T-helper 1 cell treated with Interleukin-12 subunit alpha and Interleukin-12 subunit beta and Interleukin-4 antibody, amounts not matched to agents 30 μg/mL and 1 μg/mL, for 36 hours (primary cell): Measurements from ENCODE around the gene PROCA1.

ENCODE experiments used
- H3K27ac Mint-ChIP-seq: one replicate; pipeline ENCODE4 v1.8.0; 2021; ENCODE audit warnings: mild to moderate bottlenecking, mixed read lengths
- H3K27me3 Mint-ChIP-seq: one replicate; pipeline ENCODE4 v1.8.0; 2021; ENCODE audit warnings: low read depth, mixed read lengths
- H3K36me3 Mint-ChIP-seq: one replicate; pipeline ENCODE4 v1.8.0; 2021; ENCODE audit warnings: low read depth, mixed read lengths
- H3K4me1 Mint-ChIP-seq: one replicate; pipeline ENCODE4 v1.8.0; 2021; ENCODE audit warnings: low read depth, mixed read lengths
- H3K4me3 Mint-ChIP-seq: one replicate; pipeline ENCODE4 v1.8.0; 2021; ENCODE audit warnings: mild to moderate bottlenecking, moderate library complexity, mixed read lengths
- H3K9me3 Mint-ChIP-seq: one replicate; pipeline ENCODE4 v1.8.0; 2021; ENCODE audit warnings: mixed read lengths

Gene PROCA1

DNA sequence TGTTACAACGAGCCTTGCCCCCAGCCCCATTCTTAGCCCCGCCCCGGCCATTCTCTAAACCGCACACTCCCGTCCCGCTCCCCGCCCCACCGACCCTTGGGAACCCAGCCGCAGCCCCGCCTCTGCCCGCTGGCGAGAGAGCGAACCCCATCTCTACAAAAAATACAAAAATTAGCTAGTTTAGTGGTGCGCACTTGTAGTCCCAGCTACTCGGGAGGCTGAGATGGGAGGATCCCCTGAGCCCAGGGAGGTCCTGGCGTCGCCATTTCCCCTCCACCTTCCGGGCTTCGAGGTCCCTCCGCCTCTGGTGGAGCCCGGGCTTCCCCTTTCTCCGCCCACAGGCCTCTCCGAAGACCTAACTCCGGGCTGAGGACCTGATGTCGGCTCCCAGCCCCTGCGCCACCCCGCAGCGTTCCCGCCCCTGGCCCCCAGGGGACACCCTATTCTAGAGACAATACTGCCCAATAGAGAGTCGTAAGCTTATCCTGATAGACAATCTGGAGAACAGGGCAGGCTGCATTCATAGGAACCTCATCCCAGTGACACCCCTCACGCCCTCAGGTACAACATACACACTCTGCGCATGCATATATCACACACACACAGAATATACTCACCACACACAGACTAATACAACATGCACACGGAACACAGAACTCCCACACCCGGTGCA, 480 bp upstream of the PROCA1 start:
- H3K4me3 Mint-ChIP-seq = peak overlapping the region; percentile 88
- H3K27me3 Mint-ChIP-seq = peaks cover 23% of the 10 kb centered on the region
- H3K27ac Mint-ChIP-seq = peak overlapping the region; percentile 96
- peaks cover 20% of the 10 kb centered on the region for H3K4me1 Mint-ChIP-seq
- no peaks in the 10 kb centered on the region for H3K9me3 Mint-ChIP-seq
- peaks cover 5% of the 10 kb centered on the region for H3K36me3 Mint-ChIP-seq

DNA sequence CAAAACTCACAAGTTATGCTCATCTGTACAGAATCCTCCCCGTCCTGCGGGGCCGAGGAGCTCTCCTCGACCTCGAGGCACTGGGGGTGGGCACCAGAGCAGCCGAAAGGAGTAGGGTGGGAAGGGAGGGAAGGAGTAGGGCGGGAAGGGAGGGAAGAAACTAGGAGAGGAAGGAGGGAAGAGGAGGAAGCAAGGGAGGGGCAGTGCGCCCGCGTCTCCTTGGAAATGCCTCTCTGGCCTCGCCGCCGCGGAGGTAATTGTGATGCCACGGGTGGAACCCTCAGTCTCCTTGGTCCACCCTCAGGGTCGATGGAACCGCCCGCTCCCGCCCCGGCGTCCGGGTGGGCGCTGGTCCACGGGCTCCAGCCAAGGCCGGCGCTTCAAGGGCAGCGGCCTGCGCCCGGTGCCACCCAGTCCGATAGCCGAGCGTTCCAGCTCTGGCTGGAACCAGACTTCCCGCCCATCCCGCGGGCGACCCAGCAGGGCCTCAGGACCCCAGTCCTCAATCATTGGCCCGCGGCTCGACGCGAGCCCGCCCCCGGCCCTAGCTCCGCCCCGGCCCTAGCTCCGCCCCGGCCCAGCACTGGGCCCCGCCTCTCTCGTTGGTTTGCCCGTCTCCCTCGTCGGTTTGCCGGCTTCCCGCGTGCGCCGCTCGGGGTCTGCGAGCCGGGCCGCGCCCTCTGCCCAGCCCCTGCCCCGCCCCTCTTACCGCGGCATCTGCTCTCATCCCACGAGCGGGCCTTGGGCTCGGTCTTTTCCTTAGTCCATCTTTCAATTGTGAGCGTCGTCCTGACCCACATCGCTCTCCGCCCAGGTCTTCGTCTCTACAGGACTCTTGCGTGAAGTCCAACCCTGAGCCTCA, 596 bp downstream of the PROCA1 start:
- Mint-ChIP-seq H3K27me3 (peaks cover 18% of the 10 kb centered on the region), H3K4me1 (peaks cover 22% of the 10 kb centered on the region), H3K4me3 (peak overlapping the region; percentile 88), H3K27ac (peak overlapping the region; percentile 96), H3K36me3 (peaks cover 6% of the 10 kb centered on the region), H3K9me3 (no peaks in the 10 kb centered on the region)

DNA sequence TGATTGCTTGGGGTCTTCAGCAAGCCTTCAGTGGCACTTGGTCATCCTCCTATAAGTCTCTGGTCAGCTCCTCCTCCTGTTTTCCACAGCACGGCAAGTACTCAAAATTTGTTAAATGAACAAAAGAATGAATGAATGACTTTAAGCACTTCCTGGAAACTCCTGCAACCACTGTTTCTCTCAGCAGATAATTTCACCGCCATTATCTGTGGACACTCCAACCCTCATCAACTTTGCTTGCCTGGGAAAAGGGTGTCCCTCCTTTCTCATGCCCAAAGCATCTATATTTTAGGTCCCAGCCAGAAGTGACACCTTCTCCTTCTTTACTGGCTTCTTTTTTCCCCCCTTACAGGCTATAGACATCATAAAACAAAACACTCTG, 4.4 kb downstream of the PROCA1 start:
- Mint-ChIP-seq H3K27me3 (no peaks in the 10 kb centered on the region), H3K4me1 (peaks cover 18% of the 10 kb centered on the region), H3K4me3 (no peak overlapping the region), H3K27ac (peak overlapping the region; percentile 44), H3K36me3 (peaks cover 17% of the 10 kb centered on the region), H3K9me3 (no peaks in the 10 kb centered on the region)

DNA sequence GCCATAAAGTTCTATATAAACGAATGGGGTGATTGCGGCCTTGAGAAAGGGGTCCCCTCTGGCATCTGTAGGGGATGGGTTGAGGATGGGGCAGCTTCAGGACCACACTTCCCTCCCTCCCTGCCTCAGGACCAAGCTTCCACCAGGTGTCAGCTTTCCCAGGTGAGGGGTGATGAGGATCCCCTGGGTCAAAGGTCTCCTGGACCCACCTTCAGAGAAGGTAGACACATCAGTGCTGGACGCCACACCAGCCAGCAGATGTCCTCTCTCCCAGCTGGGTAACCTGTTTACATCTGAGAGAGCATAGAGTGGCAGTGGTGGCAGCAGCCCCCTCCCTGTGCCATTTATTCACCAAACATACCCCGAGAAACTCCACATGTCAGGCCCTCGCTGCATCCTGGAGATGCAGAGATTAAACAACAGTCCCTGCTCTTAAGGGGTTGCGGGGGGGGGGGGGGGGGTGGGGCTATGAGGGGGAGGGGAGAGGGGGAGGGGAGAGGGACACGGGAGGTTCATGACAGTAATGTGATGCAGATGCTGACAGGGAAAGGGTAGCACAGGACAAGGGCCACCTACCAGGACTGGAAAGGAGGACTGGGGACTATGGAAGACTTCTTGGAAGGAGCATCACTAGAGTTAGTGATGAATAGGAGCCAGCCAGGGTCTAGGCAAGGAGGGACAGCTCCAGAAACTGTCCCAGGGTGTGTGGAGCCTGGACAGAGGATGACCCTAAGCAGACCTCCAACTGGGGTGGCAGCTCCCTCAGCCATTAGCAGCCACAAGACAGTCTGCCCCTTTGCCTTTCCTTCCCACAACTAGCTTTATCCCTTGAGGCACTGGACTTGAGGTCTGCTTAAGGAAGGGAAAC, 5.0 kb downstream of the PROCA1 start:
- Mint-ChIP-seq H3K9me3 (no peaks in the 10 kb centered on the region), H3K36me3 (peaks cover 17% of the 10 kb centered on the region), H3K4me1 (peaks cover 15% of the 10 kb centered on the region), H3K27me3 (no peaks in the 10 kb centered on the region), H3K27ac (no peak overlapping the region), H3K4me3 (no peak overlapping the region)

DNA sequence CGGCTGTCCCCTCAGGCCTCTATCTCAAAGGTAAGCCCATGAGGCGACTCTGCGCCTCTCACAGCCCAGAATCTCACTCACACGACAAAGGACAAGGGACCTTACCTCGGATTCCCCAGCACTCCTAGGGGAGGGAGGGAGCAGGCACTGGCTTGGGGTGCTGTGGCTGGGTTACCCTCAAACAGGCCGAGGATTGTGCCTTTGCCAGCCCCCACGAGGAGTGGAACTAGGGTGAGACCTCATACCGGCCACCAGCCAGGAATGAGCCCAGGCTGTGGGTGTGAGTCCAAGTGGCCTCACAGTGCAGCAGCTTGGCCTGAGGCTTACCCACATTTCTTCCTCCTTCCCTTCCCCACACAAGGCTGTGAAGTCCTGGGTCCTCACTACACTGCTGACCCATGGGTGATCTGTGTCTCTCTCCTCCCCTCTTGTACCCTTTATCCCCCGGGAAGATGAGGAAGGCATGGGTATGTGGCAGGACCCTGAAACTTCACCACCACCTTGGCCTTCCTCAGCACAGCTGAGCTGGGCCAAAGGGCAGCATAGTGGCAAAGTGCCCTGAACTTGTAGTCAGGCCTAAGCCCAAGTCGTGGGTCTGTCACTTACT, 5.9 kb downstream of the PROCA1 start:
- Mint-ChIP-seq H3K27me3 (no peaks in the 10 kb centered on the region), H3K36me3 (peaks cover 19% of the 10 kb centered on the region), H3K4me3 (no peak overlapping the region), H3K27ac (no peak overlapping the region), H3K9me3 (no peaks in the 10 kb centered on the region), H3K4me1 (peaks cover 13% of the 10 kb centered on the region)

DNA sequence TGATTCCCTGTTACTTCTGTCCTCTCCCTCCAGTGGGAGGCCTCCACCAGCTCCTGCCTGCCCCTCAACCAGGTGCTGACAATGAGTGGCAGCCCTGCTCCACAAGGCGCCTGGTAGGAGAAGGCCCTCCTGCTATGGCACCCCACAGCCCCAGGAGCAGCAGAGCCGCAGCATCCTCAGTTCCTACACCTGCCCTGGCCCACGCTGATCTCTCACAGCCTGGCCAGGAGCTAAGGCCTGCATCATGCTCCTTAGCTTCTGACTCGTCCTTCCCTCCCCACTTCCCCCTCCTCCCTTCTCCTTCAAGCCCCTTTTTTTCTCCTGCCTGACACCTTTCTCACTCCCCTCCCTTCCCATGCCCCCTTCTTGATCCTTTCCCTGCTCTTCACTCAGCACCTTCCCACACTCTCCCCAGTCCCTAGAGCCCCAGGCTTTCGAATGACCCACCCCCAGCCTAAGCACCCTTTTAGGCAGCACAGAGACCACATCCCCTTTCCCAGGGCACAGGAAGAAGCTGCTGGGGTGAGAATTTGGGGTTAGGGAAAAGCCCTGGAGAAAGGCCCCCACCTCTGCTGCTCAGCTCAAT, 6.5 kb downstream of the PROCA1 start:
- H3K4me1 Mint-ChIP-seq = peaks cover 10% of the 10 kb centered on the region
- no peaks in the 10 kb centered on the region for H3K9me3 Mint-ChIP-seq
- H3K4me3 Mint-ChIP-seq = no peak overlapping the region
- no peaks in the 10 kb centered on the region for H3K27me3 Mint-ChIP-seq
- no peak overlapping the region for H3K27ac Mint-ChIP-seq
- H3K36me3 Mint-ChIP-seq = peaks cover 24% of the 10 kb centered on the region

DNA sequence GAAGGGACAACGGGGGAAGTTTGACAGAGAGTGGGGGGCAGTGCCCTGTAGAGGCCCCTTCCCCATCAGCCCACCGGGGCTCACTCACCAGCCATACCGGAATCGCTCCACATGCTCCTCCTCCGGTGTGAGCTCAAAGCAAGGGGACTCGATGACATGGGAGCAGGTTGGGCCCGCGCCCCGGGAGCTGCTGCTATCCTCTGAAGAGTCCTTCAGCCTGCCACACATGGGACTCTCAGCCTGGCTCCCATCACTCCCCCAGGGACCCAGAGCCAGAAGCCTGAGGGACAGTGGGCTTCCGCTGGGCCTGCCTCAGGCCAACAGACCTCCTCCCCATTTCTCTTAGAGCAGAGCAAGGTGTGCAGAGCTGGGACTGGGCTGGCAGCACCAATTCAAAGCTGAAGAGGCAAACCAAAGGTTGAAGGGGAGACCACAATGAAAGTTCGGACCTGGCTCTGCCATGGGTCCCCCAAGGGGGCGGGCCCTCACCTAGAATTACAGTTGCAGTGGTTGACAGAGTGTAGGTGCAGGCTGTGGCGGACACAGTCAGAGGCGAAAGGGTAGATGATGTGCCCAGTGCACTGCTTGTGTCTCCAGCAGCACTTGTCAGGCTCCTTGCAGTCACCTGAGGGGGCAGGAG, 7.3 kb downstream of the PROCA1 start:
- H3K9me3 Mint-ChIP-seq = no peaks in the 10 kb centered on the region
- no peaks in the 10 kb centered on the region for H3K27me3 Mint-ChIP-seq
- no peak overlapping the region for H3K27ac Mint-ChIP-seq
- no peak overlapping the region for H3K4me3 Mint-ChIP-seq
- peaks cover 31% of the 10 kb centered on the region for H3K36me3 Mint-ChIP-seq
- H3K4me1 Mint-ChIP-seq = peaks cover 8% of the 10 kb centered on the region

DNA sequence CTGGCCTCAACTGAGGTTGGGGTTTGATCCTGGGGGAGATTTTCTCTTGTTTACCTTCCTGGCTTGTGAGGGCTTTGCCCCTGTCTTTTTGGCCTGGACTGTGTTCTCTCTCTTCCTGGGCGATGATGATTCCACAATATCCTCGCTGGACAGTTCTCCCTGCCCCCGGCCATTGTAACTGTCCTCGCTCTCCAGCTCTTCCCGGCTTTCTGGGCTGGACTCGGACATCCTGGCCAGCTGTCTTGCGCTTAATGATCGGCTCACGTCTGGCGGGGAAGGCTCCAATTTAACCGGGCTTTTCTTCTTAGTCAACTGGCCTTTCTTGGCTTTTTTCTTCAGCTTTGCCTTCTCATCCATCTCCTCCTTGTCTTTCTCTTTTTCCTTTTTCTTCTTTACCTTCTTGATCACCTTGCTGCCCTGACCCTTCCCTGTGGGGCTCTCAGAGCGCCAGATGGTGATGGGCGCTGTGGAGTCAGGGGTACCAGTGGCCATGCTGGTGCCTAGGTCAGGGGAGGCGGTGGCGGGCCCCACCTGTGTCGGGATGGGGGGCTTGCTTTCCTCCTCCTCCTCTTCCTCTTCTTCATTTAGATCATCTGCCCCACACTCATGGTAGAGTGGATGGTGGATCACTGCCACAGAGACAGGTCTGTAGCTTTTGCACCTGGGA, 8.0 kb downstream of the PROCA1 start:
- no peak overlapping the region for H3K4me3 Mint-ChIP-seq
- peaks cover 8% of the 10 kb centered on the region for H3K4me1 Mint-ChIP-seq
- peaks cover 36% of the 10 kb centered on the region for H3K36me3 Mint-ChIP-seq
- H3K9me3 Mint-ChIP-seq = no peaks in the 10 kb centered on the region
- no peaks in the 10 kb centered on the region for H3K27me3 Mint-ChIP-seq
- H3K27ac Mint-ChIP-seq = no peak overlapping the region

DNA sequence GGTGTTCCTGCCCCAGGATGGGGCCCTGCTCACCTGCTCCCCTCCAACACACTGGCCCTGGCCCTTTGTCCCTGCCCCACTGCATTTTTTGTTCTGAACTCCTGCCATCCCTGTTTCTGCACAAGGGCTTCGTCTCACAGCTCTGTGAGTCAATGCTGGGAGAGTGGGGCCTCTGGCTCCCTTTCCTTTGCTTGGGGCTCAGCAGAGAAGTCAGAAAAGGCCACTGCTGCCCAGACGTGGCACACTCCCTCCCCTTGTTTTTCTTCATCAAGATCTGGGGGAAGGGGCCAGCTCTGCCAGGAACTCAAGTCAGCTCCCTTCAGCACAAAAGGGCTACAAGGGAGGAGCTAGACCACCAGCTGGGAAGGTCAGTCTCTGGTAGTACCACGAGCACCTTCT, 8.9 kb downstream of the PROCA1 start:
- Mint-ChIP-seq H3K9me3 (no peaks in the 10 kb centered on the region), H3K36me3 (peaks cover 39% of the 10 kb centered on the region), H3K4me1 (peaks cover 8% of the 10 kb centered on the region), H3K27me3 (no peaks in the 10 kb centered on the region), H3K4me3 (no peak overlapping the region), H3K27ac (peak overlapping the region; percentile 34)

DNA sequence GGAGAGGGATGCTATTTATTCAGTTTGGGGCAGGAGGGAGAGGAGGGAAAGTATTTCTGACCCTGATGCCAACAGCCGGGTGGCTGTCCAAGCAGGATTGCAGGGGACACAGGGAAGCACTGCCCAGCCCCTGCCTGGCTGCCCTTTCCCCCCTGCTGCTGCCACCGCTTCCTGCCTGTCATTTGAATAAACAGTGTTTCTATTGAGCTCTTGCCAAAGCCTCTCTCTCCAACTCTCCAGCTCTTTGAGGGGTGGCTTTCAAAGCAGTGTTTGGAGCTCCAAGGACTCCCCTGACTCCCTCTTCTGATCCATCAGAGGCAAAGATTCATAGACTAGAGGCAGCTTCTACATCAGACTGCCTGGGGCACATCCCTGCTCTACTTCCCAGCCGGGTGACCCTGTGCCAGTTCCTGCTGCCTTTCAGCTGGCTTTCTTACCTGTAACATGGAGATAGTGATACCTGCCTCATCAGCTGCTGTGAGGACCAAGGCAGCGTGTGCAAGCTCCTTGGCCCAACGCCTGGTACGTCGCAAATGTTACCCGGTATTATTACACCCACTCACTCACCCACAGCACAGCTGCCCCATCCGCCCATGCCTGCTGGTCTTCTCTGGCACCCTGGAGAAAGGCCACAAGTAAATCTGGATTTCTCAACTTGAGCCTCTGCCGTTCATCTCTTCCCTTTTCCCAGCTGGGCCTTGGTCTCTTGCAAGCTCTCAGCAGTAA, 9.5 kb downstream of the PROCA1 start:
- peaks cover 40% of the 10 kb centered on the region for H3K36me3 Mint-ChIP-seq

DNA sequence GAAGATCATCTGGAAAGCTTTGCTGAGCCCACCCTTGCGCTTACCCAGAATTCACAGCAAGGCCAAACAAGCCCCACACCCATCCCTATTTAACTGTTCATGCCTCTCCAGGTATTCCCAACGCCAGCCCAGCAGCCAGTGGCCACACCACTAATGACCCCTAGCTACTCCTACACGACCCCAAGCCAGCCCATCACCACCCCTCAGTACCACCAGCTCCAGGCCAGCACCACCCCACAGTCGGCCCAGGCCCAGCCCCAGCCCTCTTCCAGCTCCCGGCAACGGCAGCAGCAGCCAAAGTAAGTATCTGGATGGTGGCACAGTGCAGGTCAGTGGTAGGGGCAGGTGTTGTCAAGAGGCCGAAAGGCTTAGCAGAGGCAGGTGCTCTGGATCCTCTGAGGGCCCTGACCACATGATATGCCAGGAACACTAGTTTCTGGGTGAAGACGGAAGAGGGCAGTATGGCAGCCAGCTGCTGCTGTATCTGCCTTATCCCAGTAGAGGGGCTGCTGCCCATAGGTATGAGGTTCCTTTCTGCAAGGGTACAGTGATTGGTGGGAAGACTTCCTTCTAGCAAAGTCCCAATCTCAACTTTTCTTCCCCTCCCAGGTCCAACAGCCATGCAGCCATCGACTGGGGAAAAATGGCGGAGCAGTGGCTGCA, 10.7 kb downstream of the PROCA1 start:
- H3K36me3 Mint-ChIP-seq = peaks cover 44% of the 10 kb centered on the region
- no peaks in the 10 kb centered on the region for H3K27me3 Mint-ChIP-seq
- H3K9me3 Mint-ChIP-seq = no peaks in the 10 kb centered on the region
- no peak overlapping the region for H3K27ac Mint-ChIP-seq
- H3K4me3 Mint-ChIP-seq = no peak overlapping the region
- peaks cover under 1% of the 10 kb centered on the region for H3K4me1 Mint-ChIP-seq

More for the DNA sequence above, 9.5 kb downstream of the PROCA1 start:
- Mint-ChIP-seq H3K9me3 (no peaks in the 10 kb centered on the region), H3K27ac (peak overlapping the region; percentile 34), H3K4me3 (no peak overlapping the region), H3K27me3 (no peaks in the 10 kb centered on the region), H3K4me1 (peaks cover 4% of the 10 kb centered on the region)

DNA sequence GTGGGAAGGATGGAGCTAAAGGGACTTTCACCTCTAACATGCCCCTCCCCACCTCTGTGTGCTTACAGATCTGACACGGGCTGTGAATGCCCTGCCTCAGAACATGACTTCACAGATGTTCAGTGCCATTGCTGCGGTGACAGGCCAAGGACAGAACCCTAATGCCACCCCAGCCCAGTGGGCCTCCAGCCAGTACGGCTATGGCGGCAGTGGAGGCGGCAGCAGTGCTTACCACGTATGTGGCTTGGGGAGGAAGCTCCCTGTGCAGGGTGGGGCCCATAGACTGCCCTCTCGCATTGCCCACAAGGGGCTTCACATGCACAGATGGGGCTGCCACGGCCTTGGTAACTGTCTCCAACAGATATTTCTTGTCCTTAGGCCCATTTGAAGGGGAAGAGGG, 11.4 kb downstream of the PROCA1 start:
- Mint-ChIP-seq H3K27me3 (no peaks in the 10 kb centered on the region), H3K4me1 (no peaks in the 10 kb centered on the region), H3K4me3 (no peak overlapping the region), H3K9me3 (no peaks in the 10 kb centered on the region), H3K27ac (no peak overlapping the region), H3K36me3 (peaks cover 46% of the 10 kb centered on the region)
